HG02981 (cell line): ENCODE data around the gene IRF5.
A peak's percentile ranks its signal among the peaks of the same experiment; 100 is the strongest.
"Not testable (repeated sequence)": the region's sequence is repeated elsewhere in the genome, so short reads cannot be mapped to it uniquely, and the experiment has no call there.

Experiments
- ATAC-seq: cut with Tn5 transposase; IDR thresholded peaks from one replicate; pipeline ENCODE4 v1.9.1; 2021; ENCODE audit warnings: mild to moderate bottlenecking, moderate library complexity; ENCODE audit not compliant: unreplicated experiment

IRF5 gene

DNA sequence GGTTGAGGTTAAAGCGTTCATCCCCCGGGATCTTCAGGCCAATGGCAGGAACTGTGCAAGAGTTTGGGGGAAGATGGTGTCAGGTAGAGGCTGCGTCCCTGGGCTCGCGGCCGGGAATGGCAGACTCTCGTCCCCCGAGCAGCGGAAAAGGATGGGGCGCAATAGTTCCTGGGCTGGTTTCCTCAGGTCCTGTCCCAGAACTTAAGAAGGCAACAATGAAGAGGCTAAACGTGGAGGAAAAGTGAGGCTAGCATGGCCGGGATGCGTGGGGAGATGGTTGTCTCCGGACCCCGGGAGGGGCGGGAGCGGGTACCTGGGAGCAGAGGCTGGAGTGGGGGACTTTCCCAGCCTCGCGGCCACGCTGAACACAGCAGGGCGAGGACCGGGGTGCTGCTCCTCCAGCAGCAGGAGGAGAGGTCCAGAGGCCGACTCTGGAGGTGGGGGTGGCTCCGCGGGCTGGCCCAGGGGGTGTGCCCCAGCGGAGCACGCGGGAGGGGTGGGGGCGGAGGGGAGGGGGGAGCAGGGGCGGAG is 882 bp downstream of the IRF5 start:
- ATAC-seq: no peak

DNA sequence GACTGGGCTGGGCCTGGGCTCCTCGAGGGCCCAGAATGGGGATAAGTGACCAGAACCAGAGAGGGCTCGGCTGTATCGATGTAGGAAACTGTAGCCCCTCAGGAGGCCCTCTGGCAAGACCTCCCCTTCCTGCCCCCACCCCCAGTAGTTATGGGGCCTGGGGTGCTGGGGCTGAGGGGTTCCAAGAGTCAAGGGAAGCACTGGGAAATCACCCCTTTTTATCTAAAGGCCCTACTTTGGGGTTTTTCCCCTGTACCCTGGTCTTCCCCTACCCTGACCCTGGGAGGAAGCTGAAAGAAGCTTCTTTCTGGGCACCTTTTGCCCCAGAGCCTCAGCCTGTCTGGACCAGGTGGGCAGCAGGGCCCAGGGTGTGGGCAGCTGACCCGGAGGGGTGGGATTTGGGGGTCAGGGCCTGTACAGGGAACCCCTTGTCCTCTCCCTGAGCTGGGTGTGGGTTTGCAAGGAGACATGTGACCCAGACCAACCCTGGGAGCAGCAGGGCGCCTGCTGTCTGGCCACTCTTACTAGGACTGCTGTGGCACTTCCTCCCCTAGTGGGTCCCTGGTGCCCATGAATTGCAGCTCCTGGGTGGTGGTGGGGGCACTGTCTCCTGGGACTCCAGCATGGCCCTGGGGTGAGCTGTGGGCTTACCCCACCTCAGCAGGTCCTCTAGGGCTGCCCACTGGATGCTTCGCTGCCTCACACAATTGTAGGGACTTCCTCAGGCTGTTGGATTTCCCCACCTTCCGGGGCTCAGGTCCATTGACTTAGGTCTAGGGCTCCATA is 1.5 kb downstream of the IRF5 start:
- no peak for ATAC-seq

DNA sequence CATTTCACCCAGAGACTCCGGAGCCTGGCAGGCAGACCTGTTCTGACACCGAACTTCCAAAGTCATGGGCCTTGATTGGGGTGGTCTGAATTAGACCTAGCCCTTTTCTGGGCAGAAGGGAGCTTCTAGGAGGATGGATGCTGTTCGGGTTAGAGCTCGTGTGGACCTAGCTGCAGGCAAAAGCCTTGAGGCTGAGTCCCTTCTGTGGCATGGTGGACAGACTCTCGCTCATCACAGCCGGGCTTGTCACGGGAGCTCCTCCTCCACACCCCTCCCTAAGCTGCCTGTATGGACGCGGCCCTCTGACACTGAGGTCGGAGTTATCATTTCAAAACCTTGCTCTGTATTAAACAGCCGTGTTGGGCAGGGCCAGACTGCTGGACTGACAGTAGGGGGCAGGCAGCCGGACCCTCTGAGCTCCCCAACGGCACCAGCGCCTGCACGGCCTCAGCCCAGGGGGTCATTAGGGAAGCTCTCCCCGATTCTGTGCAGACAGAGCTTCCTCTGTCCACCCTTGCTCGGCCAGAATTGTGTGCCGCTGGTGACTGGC is 2.2 kb downstream of the IRF5 start:
- ATAC-seq: peak; percentile 26

DNA sequence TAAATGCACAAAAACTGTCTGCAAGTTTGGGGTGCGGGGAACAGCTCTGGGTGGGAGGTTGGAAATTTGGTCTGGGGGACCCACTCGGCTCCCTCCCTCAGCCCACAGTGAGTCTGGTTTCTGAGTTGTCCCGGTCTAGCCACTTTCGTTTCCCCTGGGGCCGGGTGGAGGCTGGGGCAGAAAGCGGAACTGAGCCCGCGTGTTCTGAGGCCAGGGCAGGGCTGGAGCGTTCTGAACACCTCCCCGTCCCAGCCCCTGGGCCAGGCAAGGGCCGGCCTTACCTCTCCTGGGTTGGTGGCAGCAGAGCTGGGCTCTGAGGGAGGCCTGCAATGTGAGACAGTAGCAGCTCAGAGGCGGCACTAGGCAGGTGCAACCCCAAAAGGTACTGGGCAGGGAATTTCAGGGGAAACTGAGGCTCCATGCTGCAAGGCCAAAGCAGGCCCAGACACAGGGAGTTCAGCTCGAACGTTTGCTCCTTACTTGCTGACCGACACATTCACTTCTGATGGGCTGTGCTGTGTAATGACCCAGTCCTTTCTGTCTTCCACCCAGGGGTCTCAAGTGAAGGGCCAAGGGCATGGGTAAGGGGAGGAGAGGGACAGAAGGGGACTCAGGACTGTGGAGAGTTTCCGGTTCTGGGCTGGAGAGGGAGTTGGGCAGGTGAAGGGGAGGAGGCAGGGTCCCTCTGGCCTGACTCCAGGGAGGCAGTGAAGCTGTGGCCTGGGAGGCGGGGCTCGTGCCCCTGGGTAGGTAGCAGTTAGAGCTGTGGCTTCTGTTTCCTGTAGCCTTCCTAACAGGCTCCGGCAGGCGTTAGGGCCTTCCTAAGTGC is 3.0 kb downstream of the IRF5 start:
- peak; percentile 56 for ATAC-seq

- ATAC-seq: no peak
Observed at GRCh38 chr7:128941323-128941890, 3.7 kb downstream of the IRF5 start.

- no peak for ATAC-seq
Observed at GRCh38 chr7:128941946-128942526, 4.3 kb downstream of the IRF5 start.

GRCh38 chr7:128943251-128943650 is 5.5 kb downstream of the IRF5 start:
- ATAC-seq: not testable (repeated sequence)

GRCh38 chr7:128944487-128945236 is 6.9 kb downstream of the IRF5 start:
- ATAC-seq: no peak

- no peak for ATAC-seq
Observed at GRCh38 chr7:128945668-128946366, 8.1 kb downstream of the IRF5 start.

DNA sequence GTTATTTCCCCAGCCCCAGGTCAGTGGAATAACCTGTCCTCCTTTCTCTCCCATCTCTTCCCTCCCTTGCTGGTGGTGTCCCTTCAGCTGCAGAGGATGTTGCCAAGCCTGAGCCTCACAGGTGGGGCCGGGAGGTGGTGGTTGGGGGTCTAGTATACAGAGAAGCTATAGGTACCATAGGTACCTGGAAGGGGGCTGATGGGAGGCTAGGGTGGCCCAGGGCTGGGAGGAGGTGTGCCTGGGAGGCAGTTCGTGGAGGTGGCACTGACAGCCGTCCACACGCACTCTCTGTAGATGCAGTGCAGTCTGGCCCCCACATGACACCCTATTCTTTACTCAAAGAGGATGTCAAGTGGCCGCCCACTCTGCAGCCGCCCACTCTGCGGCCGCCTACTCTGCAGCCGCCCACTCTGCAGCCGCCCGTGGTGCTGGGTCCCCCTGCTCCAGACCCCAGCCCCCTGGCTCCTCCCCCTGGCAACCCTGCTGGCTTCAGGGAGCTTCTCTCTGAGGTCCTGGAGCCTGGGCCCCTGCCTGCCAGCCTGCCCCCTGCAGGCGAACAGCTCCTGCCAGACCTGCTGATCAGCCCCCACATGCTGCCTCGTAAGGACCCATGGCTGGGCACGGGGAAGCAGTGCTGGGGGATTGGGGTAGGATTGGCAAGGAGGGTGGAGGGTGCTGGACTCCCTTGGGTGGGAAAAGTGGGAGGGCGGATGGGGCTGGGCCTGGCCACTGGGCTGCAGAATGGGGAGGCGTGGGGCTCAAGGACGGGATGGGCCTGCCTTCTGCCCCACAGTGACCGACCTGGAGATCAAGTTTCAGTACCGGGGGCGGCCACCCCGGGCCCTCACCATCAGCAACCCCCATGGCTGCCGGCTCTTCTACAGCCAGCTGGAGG is 9.5 kb downstream of the IRF5 start:
- no peak for ATAC-seq

GRCh38 chr7:128947854-128948253 is 10.1 kb downstream of the IRF5 start:
- ATAC-seq: no peak

DNA sequence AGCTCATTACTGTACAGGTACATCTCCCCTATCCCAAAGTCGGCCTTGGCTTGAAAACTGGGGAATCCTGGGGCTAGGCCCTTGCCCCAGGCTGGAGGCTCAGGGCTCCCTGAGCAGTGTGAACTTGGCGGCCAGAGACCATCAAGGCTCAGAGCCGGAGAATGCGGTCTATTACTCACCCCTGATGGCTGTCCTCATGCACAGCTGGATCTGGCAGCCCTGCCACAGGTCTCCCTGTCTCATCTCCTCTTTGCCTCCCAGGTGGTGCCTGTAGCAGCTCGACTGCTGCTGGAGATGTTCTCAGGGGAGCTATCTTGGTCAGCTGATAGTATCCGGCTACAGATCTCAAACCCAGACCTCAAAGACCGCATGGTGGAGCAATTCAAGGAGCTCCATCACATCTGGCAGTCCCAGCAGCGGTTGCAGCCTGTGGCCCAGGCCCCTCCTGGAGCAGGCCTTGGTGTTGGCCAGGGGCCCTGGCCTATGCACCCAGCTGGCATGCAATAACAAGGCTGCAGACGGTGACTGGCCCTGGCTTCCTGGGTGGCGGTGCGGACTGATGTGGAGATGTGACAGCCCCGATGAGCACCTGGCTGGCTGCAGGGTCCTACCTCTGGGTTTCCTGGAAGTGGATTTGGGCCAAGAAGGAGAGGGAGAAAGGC is 10.7 kb downstream of the IRF5 start:
- ATAC-seq: no peak

DNA sequence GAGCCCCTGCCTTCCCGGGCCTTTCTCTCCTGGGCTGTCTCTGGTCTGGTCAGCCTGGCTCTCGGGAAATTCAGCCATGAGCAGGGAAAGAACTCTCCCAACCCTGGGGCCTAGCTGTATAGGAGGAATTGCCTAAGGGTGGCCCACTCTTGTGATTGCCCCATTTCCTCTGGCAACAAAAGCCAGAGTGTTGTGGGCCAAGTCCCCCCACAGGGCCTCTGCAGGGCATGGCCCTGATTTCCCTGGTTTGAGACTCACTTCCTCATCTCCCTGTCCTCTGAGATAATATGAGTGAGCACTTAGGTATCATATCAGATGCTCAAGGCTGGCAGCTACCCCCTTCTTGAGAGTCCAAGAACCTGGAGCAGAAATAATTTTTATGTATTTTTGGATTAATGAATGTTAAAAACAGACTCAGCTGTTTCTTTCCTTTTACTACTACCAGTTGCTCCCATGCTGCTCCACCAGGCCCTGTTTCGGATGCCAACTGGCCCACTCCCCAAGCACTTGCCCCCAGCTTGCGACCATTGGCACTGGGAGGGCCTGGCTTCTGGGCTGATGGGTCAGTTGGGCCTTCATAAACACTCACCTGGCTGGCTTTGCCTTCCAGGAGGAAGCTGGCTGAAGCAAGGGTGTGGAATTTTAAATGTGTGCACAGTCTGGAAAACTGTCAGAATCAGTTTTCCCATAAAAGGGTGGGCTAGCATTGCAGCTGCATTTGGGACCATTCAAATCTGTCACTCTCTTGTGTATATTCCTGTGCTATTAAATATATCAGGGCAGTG is 11.4 kb downstream of the IRF5 start:
- ATAC-seq: no peak

- ATAC-seq: no peak
Observed at GRCh38 chr7:128951296-128951695, 13.6 kb downstream of the IRF5 start.

DNA sequence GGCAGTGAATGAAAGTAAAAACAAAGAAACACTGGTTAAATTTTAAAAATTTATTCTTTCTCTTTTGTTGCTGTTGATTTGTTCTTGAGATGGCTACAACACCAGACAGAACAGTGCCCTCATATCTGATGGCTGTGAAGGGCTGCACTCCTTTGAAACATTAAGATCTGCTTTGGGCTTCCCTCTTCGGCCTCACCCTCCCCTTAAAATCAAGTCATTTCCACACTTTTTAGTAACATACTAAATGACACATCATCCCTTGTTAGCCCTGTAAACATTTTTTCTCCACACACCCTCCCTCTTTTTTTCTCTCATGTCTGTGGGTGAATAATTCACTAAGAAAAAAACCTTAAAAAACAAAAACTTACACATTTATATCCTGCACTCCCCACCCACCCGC is 16.4 kb downstream of the IRF5 start:
- no peak for ATAC-seq

GRCh38 chr7:128954830-128955802 is 17.4 kb downstream of the IRF5 start:
- ATAC-seq: peak; percentile 62
